Measurements from ENCODE around the gene IL4.
A peak's percentile ranks its signal among the peaks of the same experiment; 100 is the strongest.
"Not testable (repeated sequence)": the region's sequence is repeated elsewhere in the genome, so short reads cannot be mapped to it uniquely, and the experiment has no call there.

Gene IL4

GRCh38 chr5:132673939-132674630 lies at the start of gene IL4:
Gene IL4, plus strand, starts transcription at chr5:132673989. Its CDS starts 62 bp downstream, at chr5:132674051.
- no peak for DNase-seq

GRCh38 chr5:132627470-132627869 lies 46.3 kb upstream of the IL4 start:
- DNase-seq = no peak

- no peak for DNase-seq
These were observed 45.0 kb upstream of the IL4 start for GRCh38 chr5:132628814-132629213.

DNA sequence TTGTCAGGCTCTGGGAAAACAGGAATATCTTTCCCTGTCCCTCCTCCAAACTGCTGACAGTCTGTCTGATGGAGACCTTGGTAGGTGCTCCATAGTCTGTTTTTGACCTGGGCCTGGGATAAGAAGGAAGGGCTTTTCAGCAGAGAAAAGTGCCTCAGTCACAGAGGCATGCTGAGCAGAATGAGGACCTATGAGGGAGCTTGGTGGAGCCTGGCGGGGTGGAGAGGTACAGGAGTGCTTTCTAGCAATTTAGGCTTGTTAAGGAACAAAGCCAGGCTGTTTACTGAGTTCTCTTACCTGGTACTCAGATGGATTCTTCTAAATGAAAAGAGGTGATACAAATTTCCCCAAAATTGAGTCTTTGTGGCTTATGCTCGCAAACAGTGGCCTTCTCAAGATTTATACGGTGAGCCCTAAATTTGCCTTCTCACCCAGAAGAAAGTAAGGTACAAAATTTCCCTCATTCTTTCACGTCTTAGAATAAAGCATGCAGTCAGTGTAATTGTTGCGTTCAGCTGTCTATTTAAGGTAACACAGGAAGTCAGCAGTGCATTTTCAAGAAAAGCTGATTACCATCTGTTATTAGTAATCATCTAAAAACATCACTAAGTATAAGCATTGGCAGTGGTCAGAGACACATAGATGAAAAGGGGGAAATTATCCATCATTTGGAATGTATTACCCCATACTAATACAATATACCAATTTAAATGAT lies 44.4 kb upstream of the IL4 start:
- DNase-seq = no peak

- not testable (repeated sequence) for DNase-seq
These were observed 40.2 kb upstream of the IL4 start for GRCh38 chr5:132633587-132633986.

GRCh38 chr5:132635873-132636272 lies 37.9 kb upstream of the IL4 start:
- no peak for DNase-seq

- no peak for DNase-seq
These were observed 36.5 kb upstream of the IL4 start for GRCh38 chr5:132637241-132637640.

DNA sequence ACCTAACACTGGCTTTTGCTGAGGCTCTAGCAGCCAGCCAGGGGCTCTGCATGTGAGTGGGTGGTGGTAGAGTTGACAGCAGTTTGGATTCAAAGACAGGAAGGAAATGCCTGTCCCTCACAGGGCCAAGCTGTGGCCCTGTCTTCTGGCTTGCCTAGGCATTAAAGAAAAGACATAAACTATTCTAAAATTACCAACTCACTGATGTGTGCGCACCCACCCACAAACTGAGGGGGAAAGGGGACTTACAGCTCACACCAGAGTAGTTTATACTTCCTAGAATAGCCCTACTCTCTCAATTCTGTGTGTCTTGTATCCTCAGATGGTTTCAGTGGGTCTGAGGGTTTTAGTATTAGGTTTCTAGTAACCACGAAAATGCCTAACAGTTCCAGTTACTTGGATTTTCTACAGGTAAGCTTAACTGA lies 34.1 kb upstream of the IL4 start:
- DNase-seq = no peak

- no peak for DNase-seq
These were observed 33.2 kb upstream of the IL4 start for GRCh38 chr5:132640613-132641012.

DNA sequence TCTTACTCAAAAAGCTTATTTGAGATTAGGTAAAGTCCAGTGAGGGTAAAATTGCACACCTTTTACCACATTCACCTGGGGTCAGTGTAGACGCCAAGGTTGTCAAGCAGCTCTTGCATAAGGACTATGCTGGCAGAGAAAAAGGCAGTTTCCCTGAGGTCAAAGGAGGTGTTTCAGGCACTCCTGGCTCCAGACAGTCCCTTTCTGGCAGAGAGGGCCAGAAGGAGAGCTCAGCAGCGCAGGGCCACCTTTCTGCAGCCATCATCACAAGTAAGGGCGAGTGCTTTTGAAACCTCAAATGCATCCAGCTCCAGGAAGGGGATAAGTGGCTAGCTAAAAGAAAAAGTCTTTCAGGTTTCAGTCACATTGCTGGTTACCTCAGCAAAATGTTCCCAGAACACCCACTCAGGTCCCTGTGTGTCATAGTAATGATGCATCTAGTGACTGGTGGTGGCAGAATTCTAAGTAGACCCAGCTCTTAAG lies 32.5 kb upstream of the IL4 start:
- DNase-seq = no peak

DNA sequence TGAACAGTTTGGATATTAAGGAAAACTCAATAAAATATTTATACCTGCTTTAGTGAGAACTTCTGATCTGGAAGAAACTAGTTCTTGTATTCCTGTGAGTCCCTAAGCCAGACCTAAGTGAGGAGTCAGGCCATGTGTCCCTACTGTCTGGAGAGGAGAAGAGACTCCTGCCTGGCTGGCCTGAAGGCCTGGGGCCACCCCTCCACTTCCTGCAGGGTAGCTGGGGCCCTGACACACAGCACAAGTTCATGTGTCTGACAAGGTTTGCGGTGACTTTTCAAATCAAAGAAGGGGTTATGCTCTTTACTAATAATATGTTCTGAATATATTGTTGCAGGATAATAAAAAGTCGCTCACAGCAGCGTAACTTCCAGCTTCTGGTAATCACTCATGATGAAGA lies 31.9 kb upstream of the IL4 start:
- no peak for DNase-seq

- DNase-seq = no peak
These were observed 29.6 kb upstream of the IL4 start for GRCh38 chr5:132644177-132644576.

DNA sequence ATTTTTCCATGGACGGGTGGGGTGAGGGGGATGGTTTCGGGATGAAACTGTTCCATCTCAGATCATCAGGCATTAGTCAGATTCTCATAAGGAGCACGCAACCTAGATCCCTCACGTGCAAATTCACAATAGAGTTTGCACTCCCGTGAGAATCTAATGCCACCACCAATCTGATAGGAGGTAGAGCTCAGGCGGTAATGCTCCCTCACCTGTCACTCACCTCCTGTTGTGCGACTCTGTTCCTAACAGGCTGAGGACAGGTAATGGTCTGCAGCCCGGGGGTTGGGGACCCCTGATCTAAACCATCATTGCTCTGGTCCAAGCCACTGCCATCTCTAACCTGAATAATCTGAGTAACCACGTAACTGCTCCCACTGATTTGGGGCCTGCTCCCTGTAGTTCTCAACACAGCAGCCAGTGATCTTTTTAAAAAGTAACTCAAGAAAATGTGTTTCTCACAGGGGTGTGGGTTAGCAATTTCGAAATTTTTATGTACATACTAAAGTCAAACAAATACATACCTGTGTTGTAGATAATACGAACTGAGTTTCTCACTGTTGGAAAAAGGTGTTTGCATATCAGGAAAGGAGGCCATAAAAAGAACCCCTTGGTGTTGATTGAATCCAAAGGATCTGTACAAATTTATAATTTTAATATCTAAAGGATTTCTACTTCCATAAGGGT lies 27.1 kb upstream of the IL4 start:
- no peak for DNase-seq

DNA sequence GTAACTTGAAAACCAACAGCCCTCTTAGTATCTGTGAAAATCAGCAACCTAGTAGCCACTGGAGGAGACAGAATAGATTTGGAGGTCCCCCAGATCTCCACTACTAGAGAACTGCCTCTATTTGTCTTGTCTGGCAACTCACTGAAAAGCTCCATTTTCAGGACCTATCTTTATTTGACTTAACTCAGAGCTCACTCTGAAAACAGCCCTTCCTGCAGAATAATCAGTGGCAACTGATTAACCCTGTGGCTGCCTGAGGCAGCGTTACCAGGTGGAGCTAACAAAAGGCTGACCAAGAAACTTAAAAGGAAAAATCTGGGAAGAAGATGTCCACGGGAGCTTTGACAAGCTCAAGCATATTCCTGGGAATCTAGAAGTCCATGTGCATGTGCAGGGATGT lies 26.3 kb upstream of the IL4 start:
- no peak for DNase-seq

- DNase-seq = no peak
These were observed 25.4 kb upstream of the IL4 start for GRCh38 chr5:132648355-132648754.

DNA sequence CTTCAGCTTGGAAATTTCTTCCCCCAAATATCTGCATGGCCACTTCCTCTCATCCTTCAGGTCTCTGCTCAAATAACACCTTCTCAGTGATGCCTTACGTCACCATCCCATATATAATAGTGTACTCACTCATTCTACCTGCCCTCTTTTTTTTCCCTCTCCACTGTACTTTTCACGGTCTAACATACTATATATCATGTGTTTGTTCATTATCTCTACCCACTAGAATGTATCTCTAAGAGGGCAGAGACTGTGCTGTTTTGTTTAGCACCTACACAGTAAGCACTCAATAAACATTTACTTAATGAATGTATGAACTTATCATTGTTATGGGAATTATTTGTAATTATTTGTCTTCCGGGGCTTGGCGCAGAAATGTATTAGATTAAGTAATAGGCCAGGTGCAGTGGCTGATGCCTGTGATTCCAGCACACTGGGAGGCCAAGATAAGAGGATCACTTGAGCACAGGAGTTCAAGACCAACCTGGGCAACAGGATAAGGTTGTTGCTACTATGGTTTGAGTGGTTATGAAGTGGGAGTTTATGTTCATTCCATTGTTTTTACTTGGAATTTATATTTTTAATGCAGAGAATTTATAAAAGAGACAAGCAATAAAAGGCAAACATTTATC lies 21.8 kb upstream of the IL4 start:
- no peak for DNase-seq

DNA sequence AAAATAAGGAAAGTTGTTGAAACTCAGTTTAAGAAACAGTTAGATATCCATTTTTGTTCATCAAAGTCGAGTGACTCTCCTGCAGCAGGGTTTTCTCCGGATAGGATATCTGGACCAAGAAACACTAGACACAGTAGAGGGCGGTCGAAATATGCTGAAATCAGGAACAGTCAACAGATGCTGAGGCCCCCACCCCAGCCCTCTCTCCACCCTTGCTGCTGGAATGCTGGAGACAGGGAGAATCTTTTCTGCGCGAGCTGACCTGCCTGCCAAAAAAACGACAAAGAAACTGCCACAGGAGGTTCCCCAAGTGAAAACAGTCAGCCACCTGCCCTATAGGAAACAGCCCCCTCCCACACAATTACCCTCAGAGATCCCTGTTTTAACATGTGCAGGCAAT lies 20.1 kb upstream of the IL4 start:
- no peak for DNase-seq

DNA sequence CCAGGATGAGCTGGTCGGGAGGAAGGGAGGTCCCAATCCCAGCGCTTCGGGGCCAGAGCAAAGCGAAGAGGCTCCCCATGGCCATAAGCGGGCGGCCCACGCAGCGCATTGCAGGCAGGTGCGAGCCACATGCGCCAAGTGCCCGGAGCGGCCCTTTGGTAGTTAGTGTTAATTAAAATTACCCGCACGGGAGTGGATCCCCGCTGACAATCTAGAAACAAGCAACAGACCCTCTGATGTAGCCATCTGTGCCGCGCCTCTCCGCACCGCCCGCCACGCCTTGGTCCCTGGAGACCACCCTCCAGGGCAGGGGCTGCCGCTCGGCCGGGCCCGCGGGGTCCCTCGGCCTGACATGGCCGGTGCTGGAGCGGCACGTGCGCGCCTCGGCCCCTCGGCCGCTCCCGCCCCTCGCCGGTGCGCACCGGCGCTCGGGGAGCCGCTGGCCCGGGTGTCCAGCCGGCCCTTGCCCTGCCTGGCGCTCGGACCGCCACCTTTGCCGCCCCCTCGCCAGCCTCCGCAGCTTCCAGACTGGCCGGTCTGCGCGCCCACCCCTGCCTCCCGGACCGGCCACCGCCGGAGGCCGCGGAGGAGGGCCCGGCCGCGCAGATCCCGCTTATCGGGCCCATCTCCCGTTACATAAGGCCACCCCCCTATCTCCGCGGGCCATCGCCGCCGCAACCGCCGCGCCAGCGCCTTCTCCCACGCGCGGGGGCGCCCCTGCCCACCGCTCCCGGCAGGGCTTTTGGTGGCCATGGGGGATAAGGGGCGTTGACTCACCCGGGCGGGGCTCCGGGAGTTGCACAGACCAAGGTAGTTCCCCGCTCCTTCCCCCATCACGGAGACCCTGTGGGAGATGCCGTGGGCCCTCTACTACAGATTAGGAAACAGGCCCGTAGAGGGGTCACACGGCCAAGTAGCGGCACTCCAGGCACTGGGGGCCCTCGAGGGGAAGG lies 17.7 kb upstream of the IL4 start:
- DNase-seq = peak in 7 of 56 donors; percentile 9 to 39 (median 16)

GRCh38 chr5:132656774-132657355 lies 16.9 kb upstream of the IL4 start:
- DNase-seq = no peak

GRCh38 chr5:132657676-132658380 lies 16.0 kb upstream of the IL4 start, which contains the start of gene IL13:
Gene IL13, plus strand, starts transcription at chr5:132658173. Its CDS starts 14 bp downstream, at chr5:132658187.
- DNase-seq = no peak
